Heart left ventricle (tissue), 16 donors: ENCODE results near the gene DNALI1. TPM values are rescaled to one million over a fixed set of nuclear protein-coding genes. Genes with fewer than 3 reads are reported as not detected.
"Not testable (repeated sequence)": the region's sequence is repeated elsewhere in the genome, so short reads cannot be mapped to it uniquely, and the experiment has no call there.

Experiments used
- ATAC-seq, 4 donors: fragments of 200-7000 bp; cut with Tn5 transposase; one replicate each; pipeline ENCODE4 v1.9.1; 2020 to 2022; ENCODE audit warnings: moderate library complexity in 4 of 4, mild to moderate bottlenecking in 3 of 4, moderate number of reproducible peaks in 1 of 4
- DNase-seq, 5 donors: peaks; one replicate each; pipeline ENCODE4 v3.0.0-alpha.2; 2020
- H3K27ac ChIP-seq, 12 donors: fragments of 200-600 bp; sonication (generic) in 4 of 12; one replicate each; pipeline versions ENCODE4 v1.5.0 to v1.8.0; 2016 to 2022; ENCODE audit warnings: mild to moderate bottlenecking in 2 of 12
- H3K27me3 ChIP-seq, 9 donors: fragments of 200-600 bp; sonication (generic) in 2 of 9; one replicate each; pipeline versions ENCODE4 v1.5.1 to v1.8.0; 2016 to 2022; ENCODE audit warnings: mild to moderate bottlenecking in 3 of 9
- H3K36me3 ChIP-seq, 9 donors: fragments of 200-600 bp; sonication (generic) in 2 of 9; one replicate each; pipeline versions ENCODE4 v1.5.0 to v1.8.0; 2018 to 2022; ENCODE audit warnings: mild to moderate bottlenecking in 2 of 9
- H3K4me1 ChIP-seq, 12 donors: fragments of 200-600 bp; sonication (generic) in 4 of 12; one replicate each; pipeline versions ENCODE4 v1.5.0 to v1.8.0; 2016 to 2022; ENCODE audit warnings: mild to moderate bottlenecking in 3 of 12
- H3K4me3 ChIP-seq, 12 donors: fragments of 200-600 bp; sonication (generic) in 4 of 12; one replicate each; pipeline versions ENCODE4 v1.5.0 to v1.8.0; 2017 to 2022; ENCODE audit warnings: mild to moderate bottlenecking in 9 of 12, moderate library complexity in 4 of 12
- H3K9me3 ChIP-seq, 12 donors: fragments of 200-600 bp; sonication (generic) in 4 of 12; one replicate each; pipeline versions ENCODE4 v1.5.0 to v1.8.0; 2016 to 2022; ENCODE audit warnings: mild to moderate bottlenecking in 1 of 12
- CTCF ChIP-seq, 12 donors: fragments of 200-600 bp; sonication (generic) in 4 of 12; IDR thresholded peaks; one replicate each; pipeline versions ENCODE4 v1.5.0 to v1.8.0; 2018 to 2022; ENCODE audit warnings: antibody characterized with exemption in 12 of 12, mild to moderate bottlenecking in 5 of 12
- POLR2A ChIP-seq, 2 donors: fragments of 450-650 bp; IDR thresholded peaks; one replicate each; pipeline ENCODE4 v1.6.1; 2017; ENCODE audit warnings: antibody characterized with exemption in 2 of 2, mild to moderate bottlenecking in 2 of 2, moderate library complexity in 2 of 2
- WGBS, 4 donors: extraction: QIAGEN DNeasy Blood & Tissue Kit in 2 of 4; methylation state at CpG; one replicate each; pipeline versions ENCODE4 v1.1.5 to v1.1.7; 2013 to 2018; 5-methylcytosine and 5-hydroxymethylcytosine counted together
- intact Hi-C, 10 donors: fragments of 100-400 bp; cut with DNase I; formaldehyde crosslinking; loops; one replicate each; pipeline versions ENCODE4 v1.11.1 to v1.14.2; 2022
- polyA plus RNA-seq, 2 donors: library from polyadenylated mRNA; stranded (reverse); fragments of 200-250 nt; gene quantifications; one replicate each; pipeline ENCODE4 v1.2.3, GENCODE V29; 2013
- total RNA-seq, 9 donors: library from RNA; depleted of rRNA in 2 of 9; stranded (reverse); fragments of >200 nt in 2 of 9; fragmentation: NEBNext Ultra II Directional in 3 of 9; extraction: Animal tissue kit (Norgen Biotek cat#: 25700) in 3 of 9; gene quantifications; one replicate each; pipeline versions ENCODE4 v1.1.0 to v1.2.4, GENCODE V29; 2016 to 2023
- donor health status: ischemic (EF 13 %, LVEDD 7.1; RV severe dilation, severe dysfunction).
- donor health status: healthy with polysubstance abuse.
- donor health status: DM: no; HTN: yes; CAD: no.
- donor health status: DM: no; HTN: no; CAD: no.
- donor health status: ischemic (EF 25% LVEDD 6.9; RV normal size, moderate dysfunction).
- donor health status: ischemic (EF 25% LVEDD 5.7; RV mildly dilated, moderate dysfunction).
- donor health status: healthy.
- donor health status: DM: yes; HTN: yes; CAD: no.
- donor health status: ischemic (EF 35%, LVEDD 5.7; RV mildly dilated, moderate dysfunction).
- donor health status: nonischemic (EF 11% LVEDD 7.7; RV severe dilation, severe dysfunction).
- donor health status: DM: yes; HTN: yes; CAD: no.
- donor health status: PGD.
- donor health status: ischemic (EF 29% LVEDD 5.4; RV normal size, mild dysfunction).
- donor health status: nonischemic (EF 23%, LVEDD 6.1; RV moderate dilation, normal function).

The DNALI1 gene
- total and polyA plus RNA-seq, 11 donors = 1.9 to 12.5 (median 3.3) TPM

GRCh38 chr1:37559080-37559479 is 2.3 kb downstream of the DNALI1 start:
- Histone ChIP-seq H3K36me3 (peaks cover 0 to 12% (median 5%) of the 10 kb centered on the region in 9 donors), H3K4me3 (no peak overlapping the region), H3K9me3 (no peaks in the 10 kb centered on the region), H3K27me3 (no peaks in the 10 kb centered on the region), H3K27ac (no peak overlapping the region), H3K4me1 (peaks cover 0 to 19% (median 12%) of the 10 kb centered on the region in 12 donors)
- WGBS, 4 donors = 82 to 90% (median 87%) methylated on average over 2 to 7 of the region's 7 CpGs
- intact Hi-C loops = loop anchor here in 1 of 10 donors (5.0 kb wide), 1 partner anchor 33 kb away; no protein-coding TSS in a partner anchor
- TF ChIP-seq POLR2A (IDR thresholded peaks at IDR 0.05) (no peak), CTCF (IDR thresholded peaks at IDR 0.05) (no peak)
- ATAC-seq (no peak), DNase-seq (no peak)

- H3K27me3 ChIP-seq, H3K27ac ChIP-seq, ATAC-seq, H3K9me3 ChIP-seq, DNase-seq, H3K4me3 ChIP-seq: not testable (repeated sequence)
- intact Hi-C loops = loop anchor here in 1 of 10 donors (5.0 kb wide), 1 partner anchor 32 kb away; no protein-coding TSS in a partner anchor
- peaks cover 0 to 20% (median 7%) of the 10 kb centered on the region in 9 donors for H3K36me3 ChIP-seq
- 43 to 61% (median 53%) methylated on average over 12 of the region's 12 CpGs for WGBS, 4 donors
- peaks cover 0 to 16% (median 10%) of the 10 kb centered on the region in 12 donors for H3K4me1 ChIP-seq
Observed at GRCh38 chr1:37559957-37560379, 3.2 kb downstream of the DNALI1 start.

- Histone ChIP-seq H3K27me3 (no peaks in the 10 kb centered on the region), H3K4me1 (peaks cover 0 to 16% (median 10%) of the 10 kb centered on the region in 12 donors), H3K9me3 (no peaks in the 10 kb centered on the region), H3K27ac (no peak overlapping the region), H3K4me3 (no peak overlapping the region), H3K36me3 (peaks cover 0 to 26% (median 13%) of the 10 kb centered on the region in 9 donors)
- ATAC-seq (no peak), DNase-seq (no peak)
- 71 to 83% (median 77%) methylated on average over 10 of the region's 10 CpGs for WGBS, 4 donors
- intact Hi-C loops = no loop called here
- no peak for TF ChIP-seq CTCF (IDR thresholded peaks at IDR 0.05)
Observed at GRCh38 chr1:37560401-37561132, 3.8 kb downstream of the DNALI1 start.

GRCh38 chr1:37561133-37562132 is 4.7 kb downstream of the DNALI1 start:
- TF ChIP-seq POLR2A (IDR thresholded peaks at IDR 0.05) (no peak), CTCF (IDR thresholded peaks at IDR 0.05) (peak in 7 of 12 donors; percentile 10 to 37 (median 22))
- Histone ChIP-seq H3K9me3 (no peaks in the 10 kb centered on the region), H3K27ac (no peak overlapping the region), H3K36me3 (peaks cover 0 to 34% (median 22%) of the 10 kb centered on the region in 9 donors), H3K4me3 (no peak overlapping the region), H3K4me1 (peaks cover 0 to 11% (median 4%) of the 10 kb centered on the region in 12 donors), H3K27me3 (no peaks in the 10 kb centered on the region)
- intact Hi-C loops = no loop called here
- DNase-seq (no peak), ATAC-seq (peak in 1 of 4 donors; percentile 25)
- 92 to 94% (median 93%) methylated on average over 18 to 21 of the region's 21 CpGs for WGBS, 4 donors
